Omental fat pad (tissue), 4 donors: ENCODE measurements around the gene PDE7B. TPM values are rescaled to one million over a fixed set of nuclear protein-coding genes. Genes with fewer than 3 reads are reported as not detected.

ENCODE experiments used
- ATAC-seq: fragments of 150-250 bp; one replicate; pipeline ENCODE4 v1.9.1; 2016; ENCODE audit warnings: mild to moderate bottlenecking, moderate library complexity; ENCODE audit not compliant: low FRiP score
- DNase-seq: peaks from one replicate; pipeline ENCODE4 v3.0.0-alpha.2; 2019; ENCODE audit warnings: low spot score
- total RNA-seq, 4 donors: library from RNA; depleted of rRNA; stranded (reverse); fragments of >200 nt; gene quantifications; one replicate each; pipeline ENCODE4 v1.1.0, GENCODE V29; 2016
- TF ChIP-seq, protein P1 (sequence below), 3 donors: fragments of 450-650 bp; IDR thresholded peaks; one replicate each; pipeline ENCODE4 v1.5.1; 2016 to 2017; ENCODE audit warnings: antibody characterized with exemption in 3 of 3, mild to moderate bottlenecking in 3 of 3, moderate library complexity in 2 of 3

Gene PDE7B
- total RNA-seq, 4 donors from 2014 or later, result 7.3 to 15.0 (median 12.1) TPM

DNA sequence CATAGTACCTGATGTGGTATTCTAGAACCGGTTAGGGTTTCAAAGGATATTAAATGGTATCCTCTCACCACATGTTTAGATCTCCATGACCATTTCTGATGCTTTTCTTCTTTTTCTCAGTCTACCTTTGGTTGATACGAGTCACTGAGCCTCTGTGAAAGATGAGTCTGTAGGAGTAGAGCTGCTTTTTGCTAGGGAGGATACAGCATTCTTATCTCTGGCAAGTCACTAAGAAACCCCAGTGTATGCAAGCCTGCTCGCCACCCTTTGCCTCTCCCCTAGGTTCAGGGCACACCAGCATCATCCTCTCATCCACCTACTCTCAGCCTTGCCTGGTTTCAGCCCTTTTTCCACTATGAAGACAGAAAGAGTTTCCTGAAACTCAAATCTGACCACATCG lies 308.7 kb downstream of the PDE7B start:
- ATAC-seq (no peak), DNase-seq (no peak)
- TF ChIP-seq, protein P1, sequence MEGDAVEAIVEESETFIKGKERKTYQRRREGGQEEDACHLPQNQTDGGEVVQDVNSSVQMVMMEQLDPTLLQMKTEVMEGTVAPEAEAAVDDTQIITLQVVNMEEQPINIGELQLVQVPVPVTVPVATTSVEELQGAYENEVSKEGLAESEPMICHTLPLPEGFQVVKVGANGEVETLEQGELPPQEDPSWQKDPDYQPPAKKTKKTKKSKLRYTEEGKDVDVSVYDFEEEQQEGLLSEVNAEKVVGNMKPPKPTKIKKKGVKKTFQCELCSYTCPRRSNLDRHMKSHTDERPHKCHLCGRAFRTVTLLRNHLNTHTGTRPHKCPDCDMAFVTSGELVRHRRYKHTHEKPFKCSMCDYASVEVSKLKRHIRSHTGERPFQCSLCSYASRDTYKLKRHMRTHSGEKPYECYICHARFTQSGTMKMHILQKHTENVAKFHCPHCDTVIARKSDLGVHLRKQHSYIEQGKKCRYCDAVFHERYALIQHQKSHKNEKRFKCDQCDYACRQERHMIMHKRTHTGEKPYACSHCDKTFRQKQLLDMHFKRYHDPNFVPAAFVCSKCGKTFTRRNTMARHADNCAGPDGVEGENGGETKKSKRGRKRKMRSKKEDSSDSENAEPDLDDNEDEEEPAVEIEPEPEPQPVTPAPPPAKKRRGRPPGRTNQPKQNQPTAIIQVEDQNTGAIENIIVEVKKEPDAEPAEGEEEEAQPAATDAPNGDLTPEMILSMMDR (IDR thresholded peaks at IDR 0.05), result no peak

DNA sequence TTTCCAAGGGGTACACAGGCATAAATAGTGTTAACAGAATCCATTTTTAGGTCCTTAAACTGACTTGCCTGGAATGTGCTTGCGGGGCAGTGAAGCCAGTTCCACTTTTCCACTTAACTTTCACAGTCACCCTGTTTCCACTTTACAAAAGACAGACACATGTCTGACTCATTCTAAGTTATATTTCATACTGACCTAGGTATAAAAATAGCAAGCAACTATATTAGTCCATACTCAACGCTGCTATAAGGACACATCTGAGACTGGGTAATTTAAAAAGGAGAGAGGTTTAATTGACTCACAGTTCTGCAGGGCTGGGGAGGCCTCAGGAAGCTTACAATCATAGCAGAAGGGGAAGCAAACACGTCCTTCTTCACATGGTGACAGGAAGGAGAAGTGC lies 310.4 kb downstream of the PDE7B start:
- TF ChIP-seq, protein P1 (IDR thresholded peaks at IDR 0.05), result no peak
- DNase-seq (no peak), ATAC-seq (no peak)

DNA sequence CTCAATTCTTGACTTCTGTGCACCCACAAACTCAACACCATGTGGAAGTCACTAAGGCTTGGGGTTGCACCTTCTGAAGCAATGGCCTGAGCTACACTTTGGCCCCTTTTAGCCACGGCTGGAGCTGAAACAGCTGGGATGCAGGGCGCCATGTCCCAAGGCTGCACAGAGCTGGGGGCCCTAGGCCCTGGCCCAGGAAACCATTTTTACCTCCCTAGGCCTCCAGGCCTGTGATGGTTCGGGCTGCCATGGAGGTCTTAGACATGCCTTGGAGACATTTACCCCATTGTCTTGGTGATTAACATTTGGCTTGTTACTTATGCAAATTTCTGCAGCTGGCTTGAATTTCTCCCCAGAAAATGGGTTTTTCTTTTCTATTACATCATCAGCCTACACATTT lies 311.8 kb downstream of the PDE7B start:
- ATAC-seq (no peak), DNase-seq (no peak)
- TF ChIP-seq, protein P1 (IDR thresholded peaks at IDR 0.05), result no peak

DNA sequence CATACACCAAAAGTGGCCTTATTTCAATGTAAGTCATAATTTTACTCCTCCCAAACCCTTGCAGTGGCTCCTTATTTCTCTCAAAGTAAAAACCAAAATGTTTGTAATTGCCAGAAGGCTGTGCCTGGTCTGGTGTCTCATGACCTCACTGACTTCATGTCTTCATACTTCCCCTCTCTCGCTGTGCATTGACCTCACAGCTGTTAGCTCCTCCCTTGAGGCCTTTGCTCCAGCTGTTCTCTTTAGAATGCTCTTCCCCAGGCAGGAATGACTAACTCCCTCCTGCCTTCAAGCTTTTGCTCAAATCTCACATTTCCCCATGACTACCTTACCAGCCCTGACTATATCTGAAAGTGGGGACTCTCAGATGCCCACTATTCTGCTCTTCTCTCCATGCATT lies 315.3 kb downstream of the PDE7B start:
- ATAC-seq, result no peak
- TF ChIP-seq, protein P1 (IDR thresholded peaks at IDR 0.05), result no peak

DNA sequence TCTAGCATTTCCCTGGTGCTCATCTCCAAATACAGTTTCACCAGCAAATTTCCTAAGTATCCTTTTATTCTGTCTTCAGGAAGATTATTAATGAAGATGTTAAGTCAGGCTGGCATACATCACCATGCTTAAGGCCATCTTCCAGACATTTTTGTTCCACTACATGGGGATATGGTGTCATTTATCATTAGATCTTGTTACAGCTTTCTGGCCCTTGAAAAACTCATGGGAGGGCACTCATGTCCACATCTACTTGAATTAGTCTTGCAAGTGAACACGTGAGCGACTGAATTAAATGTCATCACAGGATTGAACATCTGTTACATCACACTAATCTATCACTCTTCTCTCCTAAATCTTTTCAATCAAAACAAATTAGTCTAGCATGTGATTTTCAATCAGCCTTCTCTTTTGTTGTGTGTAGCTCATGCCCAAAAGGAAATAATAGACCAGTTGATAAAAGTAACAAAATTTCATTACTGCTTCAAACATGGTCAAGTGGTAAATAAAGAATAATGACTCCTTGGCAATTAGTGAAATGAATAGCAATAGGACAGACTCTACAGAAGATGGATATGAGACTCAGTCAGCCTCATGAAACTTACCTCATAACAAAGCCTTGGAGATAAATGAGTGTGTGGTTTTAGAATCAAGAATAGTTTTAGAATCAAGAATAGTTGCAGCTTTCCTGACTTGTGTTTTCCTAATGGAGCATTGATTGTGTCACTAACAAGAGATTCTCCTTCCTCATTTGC lies 318.1 kb downstream of the PDE7B start:
- TF ChIP-seq, protein P1 (IDR thresholded peaks at IDR 0.05), result no peak
- ATAC-seq (no peak), DNase-seq (no peak)

More for the DNA sequence above, 315.3 kb downstream of the PDE7B start:
- DNase-seq, result no peak

DNA sequence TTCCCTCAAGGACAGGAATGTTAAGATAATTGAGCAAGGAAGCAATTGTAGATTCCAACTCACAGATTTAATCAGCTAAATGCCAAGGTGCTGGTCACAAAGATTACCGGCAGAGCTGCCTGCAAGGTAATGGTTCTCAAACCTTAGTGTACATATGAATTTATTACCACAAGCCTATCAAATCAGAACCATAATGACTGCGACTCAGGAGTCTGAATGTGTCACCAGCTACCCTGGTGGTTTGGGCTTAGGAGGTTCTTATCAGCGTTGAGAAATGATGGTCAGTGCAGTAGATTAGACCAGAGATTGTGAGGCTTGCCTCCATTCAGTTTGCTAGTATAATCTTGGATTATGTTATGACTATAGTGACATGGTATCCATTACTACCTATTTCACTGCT lies 319.7 kb downstream of the PDE7B start:
- DNase-seq (no peak), ATAC-seq (no peak)
- TF ChIP-seq, protein P1 (IDR thresholded peaks at IDR 0.05), result no peak
